Neural progenitor cell (in vitro differentiated cells): Measurements from ENCODE around the gene LIN7C. TPM values are rescaled to one million over a fixed set of nuclear protein-coding genes. Genes with fewer than 3 reads are reported as not detected.

Source experiments
- DNase-seq: peaks from one replicate; pipeline ENCODE4 v3.0.0-alpha.2; 2016; ENCODE audit warnings: low spot score
- H2AFZ ChIP-seq: fragments of 200-600 bp; sonication (generic); replicated peaks from 2 replicates; pipeline ENCODE4 v1.6.1; 2016; ENCODE audit warnings: antibody characterized with exemption
- H3F3A ChIP-seq: fragments of 200-600 bp; sonication (generic); 2 replicates; pipeline ENCODE4 v1.6.1; 2016; ENCODE audit warnings: antibody characterized with exemption, low read depth
- H3K27ac ChIP-seq: fragments of 200-600 bp; sonication (generic); 2 replicates; pipeline ENCODE4 v1.5.1; 2016; ENCODE audit warnings: mild to moderate bottlenecking
- H3K27me3 ChIP-seq: fragments of 200-600 bp; sonication (generic); 2 replicates; pipeline ENCODE4 v1.6.1; 2016; ENCODE audit warnings: mild to moderate bottlenecking, moderate library complexity
- H3K36me3 ChIP-seq: fragments of 200-600 bp; sonication (generic); 2 replicates; pipeline ENCODE4 v1.5.1; 2016
- H3K4me1 ChIP-seq: fragments of 200-600 bp; sonication (generic); 2 replicates; pipeline ENCODE4 v1.6.1; 2016; ENCODE audit warnings: mixed run types
- H3K4me2 ChIP-seq: fragments of 200-600 bp; sonication (generic); 2 replicates; pipeline ENCODE4 v1.6.1; 2016
- H3K4me3 ChIP-seq: fragments of 200-600 bp; sonication (generic); 2 replicates; pipeline ENCODE4 v1.5.1; 2016
- H3K79me2 ChIP-seq: fragments of 200-600 bp; sonication (generic); 2 replicates; pipeline ENCODE4 v1.6.1; 2016; ENCODE audit warnings: low read depth
- H3K9ac ChIP-seq: fragments of 200-600 bp; sonication (generic); 2 replicates; pipeline ENCODE4 v1.6.1; 2016
- H3K9me3 ChIP-seq: fragments of 200-600 bp; sonication (generic); 2 replicates; pipeline ENCODE4 v1.5.1; 2016; ENCODE audit warnings: low read depth
- H4K20me1 ChIP-seq: fragments of 200-600 bp; sonication (generic); 2 replicates; pipeline ENCODE4 v1.6.1; 2016; ENCODE audit warnings: low read depth
- H3K27ac Mint-ChIP-seq: 3 replicates; pipeline ENCODE4 v1.8.0; 2021; ENCODE audit warnings: mixed read lengths
- H3K27me3 Mint-ChIP-seq: 2 replicates; pipeline ENCODE4 v1.8.0; 2022; ENCODE audit warnings: low read depth, mild to moderate bottlenecking, inconsistent platforms, moderate library complexity, mixed read lengths; ENCODE audit not compliant: insufficient read depth
- H3K36me3 Mint-ChIP-seq: 3 replicates; pipeline ENCODE4 v1.8.0; 2021; ENCODE audit warnings: mixed read lengths
- H3K4me1 Mint-ChIP-seq: 3 replicates; pipeline ENCODE4 v1.8.0; 2021; ENCODE audit warnings: mixed read lengths
- H3K4me3 Mint-ChIP-seq: 3 replicates; pipeline ENCODE4 v1.8.0; 2021; ENCODE audit warnings: mild to moderate bottlenecking, moderate library complexity, mixed read lengths
- H3K9me3 Mint-ChIP-seq: 3 replicates; pipeline ENCODE4 v1.8.0; 2020; ENCODE audit warnings: mixed read lengths
- CTCF ChIP-seq: fragments of 200-600 bp; sonication (generic); IDR thresholded peaks from 2 replicates; pipeline ENCODE4 v1.5.1; 2017; ENCODE audit warnings: antibody characterized with exemption, mild to moderate bottlenecking
- EZH2 ChIP-seq: fragments of 200-600 bp; sonication (generic); IDR thresholded peaks from 2 replicates; pipeline ENCODE4 v1.6.1; 2017; ENCODE audit warnings: antibody characterized with exemption, mild to moderate bottlenecking, moderate library complexity
- EZH2phosphoT487 ChIP-seq: fragments of 200-600 bp; sonication (generic); IDR thresholded peaks from 2 replicates; pipeline ENCODE4 v1.6.1; 2017; ENCODE audit warnings: antibody characterized with exemption
- total RNA-seq: library from RNA; depleted of rRNA; stranded (reverse); fragments of >200 nt; gene quantifications from 2 replicates; pipeline ENCODE4 v1.2.3, GENCODE V29; 2015; ENCODE audit warnings: low replicate concordance

LIN7C gene
- total RNA-seq, 1 donor from 2014 or later: 82.1 TPM

GRCh38 chr11:27464909-27465308 is 41.7 kb downstream of the LIN7C start:
- Mint-ChIP-seq H3K27ac (no peak overlapping the region), H3K27me3 (peaks cover 10% of the 10 kb centered on the region), H3K36me3 (peaks cover 2% of the 10 kb centered on the region), H3K4me1 (peaks cover 66% of the 10 kb centered on the region), H3K4me3 (no peak overlapping the region), H3K9me3 (no peaks in the 10 kb centered on the region)
- TF ChIP-seq EZH2 (no peak), EZH2phosphoT487 (no peak), CTCF (no peak)
- no peak overlapping the region for H2AFZ ChIP-seq
- peak overlapping the region; percentile 9 for H3K4me3 ChIP-seq
- peak overlapping the region; percentile 49 for H3K27ac ChIP-seq
- peaks cover 23% of the 10 kb centered on the region for H3F3A ChIP-seq
- peaks cover 73% of the 10 kb centered on the region for H3K4me1 ChIP-seq
- H3K4me2 ChIP-seq: peak overlapping the region; percentile 66
- H3K79me2 ChIP-seq: peaks cover 100% of the 10 kb centered on the region
- no peaks in the 10 kb centered on the region for H3K9me3 ChIP-seq
- peaks cover 100% of the 10 kb centered on the region for H4K20me1 ChIP-seq
- H3K27me3 ChIP-seq: no peaks in the 10 kb centered on the region
- H3K9ac ChIP-seq: peak overlapping the region; percentile 23
- H3K36me3 ChIP-seq: no peaks in the 10 kb centered on the region
- DNase-seq: no peak

DNA sequence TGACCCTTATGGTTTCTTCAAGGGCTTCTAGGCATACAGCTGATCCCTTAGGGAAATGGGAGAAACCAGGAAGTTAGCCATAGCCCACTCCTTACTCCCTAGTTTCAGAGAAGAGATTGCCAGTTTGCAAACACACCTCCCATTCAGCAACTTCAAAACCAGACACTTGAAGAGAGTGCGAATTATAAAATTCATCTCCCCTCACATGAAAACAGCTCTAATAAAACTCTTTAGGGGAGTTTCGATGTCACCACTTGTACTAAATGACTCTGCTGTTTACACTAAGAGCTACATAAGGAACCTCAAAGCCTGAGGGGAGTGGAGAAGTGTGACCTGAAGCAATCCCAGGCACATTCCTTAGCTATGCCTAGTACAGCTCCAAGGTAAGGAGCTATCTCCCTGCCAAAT is 42.3 kb downstream of the LIN7C start:
- Mint-ChIP-seq H3K4me3 (no peak overlapping the region), H3K36me3 (peaks cover 2% of the 10 kb centered on the region), H3K9me3 (no peaks in the 10 kb centered on the region), H3K4me1 (peaks cover 63% of the 10 kb centered on the region), H3K27ac (no peak overlapping the region), H3K27me3 (peaks cover 6% of the 10 kb centered on the region)
- no peaks in the 10 kb centered on the region for H3K27me3 ChIP-seq
- H3K4me2 ChIP-seq: peak overlapping the region; percentile 66
- H3K27ac ChIP-seq: peak overlapping the region; percentile 49
- peak overlapping the region; percentile 9 for H3K4me3 ChIP-seq
- TF ChIP-seq EZH2 (no peak), EZH2phosphoT487 (no peak), CTCF (no peak)
- H3K9me3 ChIP-seq: no peaks in the 10 kb centered on the region
- peaks cover 68% of the 10 kb centered on the region for H3K4me1 ChIP-seq
- H2AFZ ChIP-seq: no peak overlapping the region
- no peaks in the 10 kb centered on the region for H3K36me3 ChIP-seq
- peaks cover 100% of the 10 kb centered on the region for H3K79me2 ChIP-seq
- H4K20me1 ChIP-seq: peaks cover 100% of the 10 kb centered on the region
- peaks cover 23% of the 10 kb centered on the region for H3F3A ChIP-seq
- no peak for DNase-seq
- H3K9ac ChIP-seq: no peak overlapping the region

GRCh38 chr11:27462543-27462942 is 44.0 kb downstream of the LIN7C start:
- Histone ChIP-seq H2AFZ (no peak overlapping the region), H4K20me1 (peaks cover 100% of the 10 kb centered on the region), H3K79me2 (peaks cover 100% of the 10 kb centered on the region), H3F3A (peaks cover 21% of the 10 kb centered on the region), H3K27ac (no peak overlapping the region), H3K9ac (no peak overlapping the region), H3K27me3 (no peaks in the 10 kb centered on the region), H3K36me3 (no peaks in the 10 kb centered on the region), H3K9me3 (no peaks in the 10 kb centered on the region), H3K4me2 (no peak overlapping the region), H3K4me1 (peaks cover 74% of the 10 kb centered on the region), H3K4me3 (no peak overlapping the region)
- no peak for TF ChIP-seq EZH2
- no peak for TF ChIP-seq EZH2phosphoT487
- TF ChIP-seq CTCF: no peak
- Mint-ChIP-seq H3K36me3 (peaks cover 2% of the 10 kb centered on the region), H3K4me3 (no peak overlapping the region), H3K27ac (no peak overlapping the region), H3K4me1 (peaks cover 53% of the 10 kb centered on the region), H3K27me3 (peaks cover 8% of the 10 kb centered on the region), H3K9me3 (no peaks in the 10 kb centered on the region)
- DNase-seq: no peak
